Mammary epithelial cell (primary cell): ENCODE measurements around the gene DPM1.

Experiments
- CTCF ChIP-seq, 2 donors: IDR thresholded peaks in 1 of 2; conservative IDR thresholded peaks in 1 of 2; 2 replicates each; pipeline ENCODE4 v1.5.1; 2011 to 2012; ENCODE audit warnings: inconsistent platforms in 2 of 2, low read length in 2 of 2, mild to moderate bottlenecking in 2 of 2, control low read depth in 1 of 2, low read depth in 1 of 2; ENCODE audit not compliant: insufficient read depth in 1 of 2; ENCODE audit errors: extremely low read depth in 1 of 2
- EZH2 ChIP-seq: IDR thresholded peaks from 2 replicates; pipeline ENCODE4 v1.6.1; 2012; ENCODE audit warnings: low read length, inconsistent platforms, borderline replicate concordance

DNA sequence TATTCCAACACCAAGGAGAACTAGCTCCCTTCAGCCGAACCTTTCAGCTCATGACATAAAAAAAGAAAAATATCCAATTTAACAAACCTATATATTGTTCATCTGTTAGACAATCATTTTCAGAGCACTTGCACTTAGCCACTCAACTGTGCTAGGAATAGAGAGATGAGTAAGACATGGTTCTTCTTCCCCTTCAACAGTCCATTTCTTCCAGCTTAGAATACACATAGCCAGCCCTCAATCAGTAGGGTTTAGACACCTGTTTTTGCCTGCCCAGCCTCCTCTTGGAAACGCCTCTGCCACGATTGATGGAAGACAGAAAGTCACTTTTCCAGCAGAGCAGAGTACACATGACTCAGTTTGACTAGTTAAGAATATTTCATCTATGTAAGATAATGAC is 48.9 kb downstream of the DPM1 start:
- TF ChIP-seq CTCF (conservative IDR thresholded peaks at IDR 0.05 in 1 of 2, IDR thresholded peaks at IDR 0.05 in 1 of 2; ENCODE audit: extremely low read depth in 1 of 2, insufficient read depth in 1 of 2, low read depth in 1 of 2, low read length in 2 of 2) (no peak), EZH2 (no peak)
